Right cardiac atrium (tissue), 5 donors: Measurements from ENCODE around the gene PTGR1. TPM values are rescaled to one million over a fixed set of nuclear protein-coding genes. Genes with fewer than 3 reads are reported as not detected.

ENCODE experiments used
- ATAC-seq, 2 donors: fragments of 200-7000 bp; cut with Tn5 transposase; one replicate each; pipeline versions ENCODE4 v1.8.0 to v1.9.1; 2020; ENCODE audit warnings: moderate library complexity in 2 of 2, mild to moderate bottlenecking in 1 of 2
- DNase-seq, 3 donors: peaks; one replicate each; pipeline ENCODE4 v3.0.0-alpha.2; 2020
- H3K27ac ChIP-seq: one replicate; pipeline ENCODE4 v1.5.1; 2013; ENCODE audit warnings: mild to moderate bottlenecking, low read length, control low read depth, moderate library complexity
- H3K27me3 ChIP-seq: one replicate; pipeline ENCODE4 v1.6.1; 2013; ENCODE audit not compliant: control insufficient read depth, insufficient read depth
- H3K4me1 ChIP-seq: one replicate; pipeline ENCODE4 v1.6.1; 2013; ENCODE audit warnings: low read length; ENCODE audit not compliant: control insufficient read depth, insufficient read depth
- H3K4me3 ChIP-seq: one replicate; pipeline ENCODE4 v1.5.1; 2013; ENCODE audit warnings: low read length, control low read depth
- H3K9me3 ChIP-seq: one replicate; pipeline ENCODE4 v1.6.1; 2013; ENCODE audit warnings: low read length; ENCODE audit not compliant: control insufficient read depth
- WGBS: extraction: QIAGEN DNeasy Blood & Tissue Kit; methylation state at CpG from one replicate; pipeline ENCODE4 v1.1.7; 2013; 5-methylcytosine and 5-hydroxymethylcytosine counted together
- intact Hi-C, 4 donors: fragments of 100-400 bp; cut with DNase I; formaldehyde crosslinking; loops; one replicate each; pipeline versions ENCODE4 v1.11.0 to v1.14.0; 2022 to 2023
- long read RNA-seq, 4 donors: library from polyadenylated mRNA; unstranded; transcript quantifications; one replicate each; pipeline ENCODE4 v2.0.0, GENCODE V29; 2020 to 2021
- polyA plus RNA-seq: library from polyadenylated mRNA; stranded (reverse); fragments of 200-250 nt; gene quantifications from one replicate; pipeline ENCODE4 v1.2.3, GENCODE V29; 2013
- total RNA-seq, 4 donors: library from RNA; stranded (reverse); fragmentation: NEBNext Ultra II Directional; extraction: Animal tissue kit (Norgen Biotek cat#: 25700); gene quantifications; one replicate each; pipeline ENCODE4 v1.2.1, GENCODE V29; 2021
- donor health status: healthy with polysubstance abuse.
- donor health status: DM: no; HTN: yes; CAD: no.
- donor health status: DM: no; HTN: no; CAD: no.
- donor health status: DM: no; HTN: yes; CAD: no; lungs with severe emphysema.
- donor health status: DM: yes; HTN: yes; CAD: no.

Gene PTGR1
- total RNA-seq (10 to 100 TPM; 30.9 to 52.0 (median 41.2) TPM), polyA plus RNA-seq (22.4 TPM)
- long read RNA-seq, donor 1, transcript PTGR1-201 (10 exons, 1,223 nt): major isoform, 33 of 49 reads
- long read RNA-seq, donor 1, transcript PTGR1-205 (10 exons, 1,407 nt): minor isoform, 7 of 49 reads
- long read RNA-seq, donor 1, partial matches to known transcripts: 1 of 49 reads
- long read RNA-seq, donor 1, other reads (novel, unspliced or antisense): 6 of 49 reads
- long read RNA-seq, donor 2, transcript PTGR1-205 (10 exons, 1,407 nt): minor isoform, 8 of 26 reads
- long read RNA-seq, donor 2, transcript PTGR1-201 (10 exons, 1,223 nt): major isoform, 13 of 26 reads
- long read RNA-seq, donor 2, partial matches to known transcripts: 0 of 26 reads
- long read RNA-seq, donor 2, other reads (novel, unspliced or antisense): 5 of 26 reads
- long read RNA-seq, donor 3, transcript PTGR1-205 (10 exons, 1,407 nt): minor isoform, 20 of 79 reads
- long read RNA-seq, donor 3, transcript PTGR1-201 (10 exons, 1,223 nt): major isoform, 39 of 79 reads
- long read RNA-seq, donor 3, transcript PTGR1-202 (4 exons, 847 nt): minor isoform, 5 of 79 reads
- long read RNA-seq, donor 3, partial matches to known transcripts: 0 of 79 reads
- long read RNA-seq, donor 3, other reads (novel, unspliced or antisense): 11 of 79 reads
- long read RNA-seq, donor 4, transcript PTGR1-201 (10 exons, 1,223 nt): major isoform, 10 of 19 reads
- long read RNA-seq, donor 4, partial matches to known transcripts: 0 of 19 reads
- long read RNA-seq, donor 4, other reads (novel, unspliced or antisense): 4 of 19 reads

- H3K4me3 ChIP-seq: peak within 1 kb of the TSS; percentile 87
- peak; percentile 92 to 94 for ATAC-seq
- DNase-seq: peak; percentile 89 to 95 (median 94)
- WGBS: under 1% methylated on average over 64 of the region's 64 CpGs
- intact Hi-C loops: no loop called here
- H3K4me1 ChIP-seq: no peaks in the 10 kb centered on the region
- peak within 1 kb of the TSS; percentile 80 for H3K27ac ChIP-seq
- H3K9me3 ChIP-seq: no peaks in the 10 kb centered on the region
- H3K27me3 ChIP-seq: no peaks in the 10 kb centered on the region
Measured at GRCh38 chr9:111599092-111599954, at the start of gene PTGR1. Gene PTGR1, minus strand, starts transcription at chr9:111599647. Its CDS starts 2,225 bp downstream, at chr9:111597422.

- H3K4me1 ChIP-seq: no peaks in the 10 kb centered on the region
- 95% methylated on average over 4 of the region's 4 CpGs for WGBS
- no peaks in the 10 kb centered on the region for H3K9me3 ChIP-seq
- no peak for ATAC-seq
- H3K27ac ChIP-seq: no peak overlapping the region
- H3K4me3 ChIP-seq: no peak overlapping the region
- intact Hi-C loops: no loop called here
- DNase-seq: no peak
- no peaks in the 10 kb centered on the region for H3K27me3 ChIP-seq
Measured at GRCh38 chr9:111649016-111649415, 49.6 kb upstream of the PTGR1 start.

- DNase-seq: no peak
- no peak for ATAC-seq
- Histone ChIP-seq H3K27ac (no peak overlapping the region), H3K4me3 (no peak overlapping the region), H3K4me1 (no peaks in the 10 kb centered on the region), H3K27me3 (no peaks in the 10 kb centered on the region), H3K9me3 (no peaks in the 10 kb centered on the region)
- intact Hi-C loops: no loop called here
- 81% methylated on average over 4 of the region's 4 CpGs for WGBS
Measured at GRCh38 chr9:111648066-111648465, 48.6 kb upstream of the PTGR1 start.

- DNase-seq: no peak
- Histone ChIP-seq H3K4me3 (no peak overlapping the region), H3K4me1 (no peaks in the 10 kb centered on the region), H3K27me3 (no peaks in the 10 kb centered on the region), H3K27ac (no peak overlapping the region), H3K9me3 (no peaks in the 10 kb centered on the region)
- WGBS: 72% methylated on average over 2 of the region's 2 CpGs
- intact Hi-C loops: no loop called here
- ATAC-seq: no peak
Measured at GRCh38 chr9:111646417-111646816, 47.0 kb upstream of the PTGR1 start.

GRCh38 chr9:111645806-111646205, 46.4 kb upstream of the PTGR1 start:
- no peaks in the 10 kb centered on the region for H3K9me3 ChIP-seq
- no peaks in the 10 kb centered on the region for H3K4me1 ChIP-seq
- no peak for ATAC-seq
- DNase-seq: no peak
- no peak overlapping the region for H3K4me3 ChIP-seq
- H3K27me3 ChIP-seq: no peaks in the 10 kb centered on the region
- intact Hi-C loops: no loop called here
- no peak overlapping the region for H3K27ac ChIP-seq
- 96% methylated on average over 1 of the region's 1 CpG for WGBS

GRCh38 chr9:111644195-111644772, 44.8 kb upstream of the PTGR1 start:
- no peaks in the 10 kb centered on the region for H3K27me3 ChIP-seq
- no peak for DNase-seq
- H3K4me1 ChIP-seq: no peaks in the 10 kb centered on the region
- H3K27ac ChIP-seq: no peak overlapping the region
- intact Hi-C loops: no loop called here
- ATAC-seq: no peak
- H3K4me3 ChIP-seq: no peak overlapping the region
- 75% methylated on average over 8 of the region's 8 CpGs for WGBS
- H3K9me3 ChIP-seq: no peaks in the 10 kb centered on the region

GRCh38 chr9:111637421-111637950, 38.0 kb upstream of the PTGR1 start:
- intact Hi-C loops: no loop called here

GRCh38 chr9:111634860-111635259, 35.4 kb upstream of the PTGR1 start:
- H3K4me1 ChIP-seq: peaks cover 5% of the 10 kb centered on the region
- intact Hi-C loops: no loop called here
- H3K4me3 ChIP-seq: no peak overlapping the region
- DNase-seq (no peak), ATAC-seq (no peak)
- H3K27me3 ChIP-seq: no peaks in the 10 kb centered on the region
- no peaks in the 10 kb centered on the region for H3K9me3 ChIP-seq
- no peak overlapping the region for H3K27ac ChIP-seq
- WGBS: 83% methylated on average over 1 of the region's 1 CpG

More at GRCh38 chr9:111637421-111637950, 38.0 kb upstream of the PTGR1 start:
- H3K27me3 ChIP-seq: no peaks in the 10 kb centered on the region
- no peak for DNase-seq
- peaks cover 5% of the 10 kb centered on the region for H3K4me1 ChIP-seq
- H3K9me3 ChIP-seq: no peaks in the 10 kb centered on the region
- WGBS: 89% methylated on average over 6 of the region's 6 CpGs
- no peak overlapping the region for H3K27ac ChIP-seq
- no peak for ATAC-seq
- H3K4me3 ChIP-seq: no peak overlapping the region

GRCh38 chr9:111633389-111633736, 33.9 kb upstream of the PTGR1 start:
- Histone ChIP-seq H3K9me3 (no peaks in the 10 kb centered on the region), H3K27me3 (no peaks in the 10 kb centered on the region), H3K4me3 (no peak overlapping the region), H3K27ac (no peak overlapping the region), H3K4me1 (peaks cover 5% of the 10 kb centered on the region)
- no peak for ATAC-seq
- DNase-seq: no peak
- 84% methylated on average over 1 of the region's 1 CpG for WGBS
- intact Hi-C loops: no loop called here

GRCh38 chr9:111632695-111633388, 33.4 kb upstream of the PTGR1 start:
- peak overlapping the region; percentile 79 for H3K4me3 ChIP-seq
- ATAC-seq: no peak
- intact Hi-C loops: no loop called here
- no peaks in the 10 kb centered on the region for H3K27me3 ChIP-seq
- WGBS: 77% methylated on average over 7 of the region's 7 CpGs
- no peaks in the 10 kb centered on the region for H3K9me3 ChIP-seq
- no peak overlapping the region for H3K27ac ChIP-seq
- peaks cover 5% of the 10 kb centered on the region for H3K4me1 ChIP-seq
- DNase-seq: no peak
